ENCODE data around the gene THRAP3. TPM values are rescaled to one million over a fixed set of nuclear protein-coding genes. Genes with fewer than 3 reads are reported as not detected.
A peak's percentile ranks its signal among the peaks of the same experiment; 100 is the strongest.

Gene THRAP3
- total RNA-seq, 1 donor from 2014 or later = 82.4 TPM

GRCh38 chr1:36351227-36351977 is 127.2 kb downstream of the THRAP3 start:
- DNase-seq (ENCODE audit: low read depth) (peak; percentile 81), FAIRE-seq (no peak)
- TF ChIP-seq CTCF (IDR thresholded peaks at IDR 0.05; ENCODE audit: insufficient read depth, low read length, severe bottlenecking) = peak; percentile 8
- H3K4me3 ChIP-seq (ENCODE audit: low read depth, low read length) = no peak overlapping the region
- no peaks in the 10 kb centered on the region for H3K27me3 ChIP-seq (ENCODE audit: control insufficient read depth, insufficient read depth, low read length)
- H3K36me3 ChIP-seq (ENCODE audit: control insufficient read depth, insufficient read depth, low read length) = peaks cover 41% of the 10 kb centered on the region

GRCh38 chr1:36352125-36352909 is 128.1 kb downstream of the THRAP3 start:
- Histone ChIP-seq H3K4me3 (ENCODE audit: low read depth, low read length) (no peak overlapping the region), H3K36me3 (ENCODE audit: control insufficient read depth, insufficient read depth, low read length) (peaks cover 36% of the 10 kb centered on the region), H3K27me3 (ENCODE audit: control insufficient read depth, insufficient read depth, low read length) (no peaks in the 10 kb centered on the region)
- no peak for TF ChIP-seq CTCF (IDR thresholded peaks at IDR 0.05; ENCODE audit: insufficient read depth, low read length, severe bottlenecking)
- peak; percentile 86 for FAIRE-seq
- no peak for DNase-seq (ENCODE audit: low read depth)

GRCh38 chr1:36352910-36353878 is 129.0 kb downstream of the THRAP3 start:
- Histone ChIP-seq H3K27me3 (ENCODE audit: control insufficient read depth, insufficient read depth, low read length) (no peaks in the 10 kb centered on the region), H3K4me3 (ENCODE audit: low read depth, low read length) (no peak overlapping the region), H3K36me3 (ENCODE audit: control insufficient read depth, insufficient read depth, low read length) (peaks cover 36% of the 10 kb centered on the region)
- DNase-seq (ENCODE audit: low read depth) (peak; percentile 52), FAIRE-seq (peak; percentile 18)
- TF ChIP-seq CTCF (IDR thresholded peaks at IDR 0.05; ENCODE audit: insufficient read depth, low read length, severe bottlenecking) = no peak

- no peak overlapping the region for H3K4me3 ChIP-seq (ENCODE audit: low read depth, low read length)
- H3K36me3 ChIP-seq (ENCODE audit: control insufficient read depth, insufficient read depth, low read length) = peaks cover 34% of the 10 kb centered on the region
- TF ChIP-seq CTCF (IDR thresholded peaks at IDR 0.05; ENCODE audit: insufficient read depth, low read length, severe bottlenecking) = no peak
- no peak for DNase-seq (ENCODE audit: low read depth)
- no peaks in the 10 kb centered on the region for H3K27me3 ChIP-seq (ENCODE audit: control insufficient read depth, insufficient read depth, low read length)
- no peak for FAIRE-seq
These were observed 130.2 kb downstream of the THRAP3 start for GRCh38 chr1:36354486-36354885.

Other genes with a start within 250 kb of the THRAP3 start
- gene TEKT2, start 140.3 kb upstream of the THRAP3 start, total RNA-seq = under 0.01 and 0.26 TPM in 2 replicates
- gene ADPRS, start 135.6 kb upstream of the THRAP3 start, total RNA-seq = 42.4 and 50.0 TPM in 2 replicates
- 1.6 and 3.3 TPM in 2 replicates for gene COL8A2, start 99.2 kb upstream of the THRAP3 start, total RNA-seq
- 86.8 and 105 TPM in 2 replicates for gene TRAPPC3, start 75.0 kb upstream of the THRAP3 start, total RNA-seq
- gene MAP7D1, start 68.3 kb upstream of the THRAP3 start, total RNA-seq = 54.5 and 75.1 TPM in 2 replicates
- gene SH3D21, start 81.9 kb downstream of the THRAP3 start, total RNA-seq = 2.6 and 6.9 TPM in 2 replicates
- gene EVA1B, start 99.2 kb downstream of the THRAP3 start, total RNA-seq = 17.4 and 20.5 TPM in 2 replicates
- 9.0 and 12.3 TPM in 2 replicates for gene STK40, start 161.5 kb downstream of the THRAP3 start, total RNA-seq
- gene LSM10, start 173.5 kb downstream of the THRAP3 start, total RNA-seq = 7.6 and 11.5 TPM in 2 replicates
- 3.7 and 8.8 TPM in 2 replicates for gene OSCP1, start 226.0 kb downstream of the THRAP3 start, total RNA-seq
- gene MRPS15, start 239.9 kb downstream of the THRAP3 start, total RNA-seq = 64.5 and 81.0 TPM in 2 replicates

Measured in bronchial epithelial cell (primary cell).